HG03378 (cell line): ENCODE data around the gene ZNF74.
"Not testable (repeated sequence)": the region's sequence is repeated elsewhere in the genome, so short reads cannot be mapped to it uniquely, and the experiment has no call there.

Experiments
- ATAC-seq: cut with Tn5 transposase; IDR thresholded peaks from one replicate; pipeline ENCODE4 v1.9.1; 2021; ENCODE audit warnings: mild to moderate bottlenecking, moderate library complexity; ENCODE audit not compliant: unreplicated experiment

ZNF74 gene

GRCh38 chr22:20441631-20442484 lies 47.9 kb downstream of the ZNF74 start:
- ATAC-seq: no peak

- no peak for ATAC-seq
Observed at GRCh38 chr22:20442485-20443284, 48.7 kb downstream of the ZNF74 start.

- no peak for ATAC-seq
Observed at GRCh38 chr22:20444325-20444724, 50.4 kb downstream of the ZNF74 start.

GRCh38 chr22:20446383-20446970 lies 52.5 kb downstream of the ZNF74 start:
- ATAC-seq: no peak

- ATAC-seq: no peak
Observed at GRCh38 chr22:20448630-20449029, 54.7 kb downstream of the ZNF74 start.

- ATAC-seq: no peak
Observed at GRCh38 chr22:20449819-20450550, 56.0 kb downstream of the ZNF74 start.

- no peak for ATAC-seq
Observed at GRCh38 chr22:20450551-20450906, 56.6 kb downstream of the ZNF74 start.

- not testable (repeated sequence) for ATAC-seq
Observed at GRCh38 chr22:20451129-20451778, 57.3 kb downstream of the ZNF74 start.

- no peak for ATAC-seq
Observed at GRCh38 chr22:20451920-20452319, 58.0 kb downstream of the ZNF74 start.

GRCh38 chr22:20453222-20453621 lies 59.3 kb downstream of the ZNF74 start:
- no peak for ATAC-seq

GRCh38 chr22:20455709-20456063 lies 61.7 kb downstream of the ZNF74 start:
- no peak for ATAC-seq

- ATAC-seq: no peak
Observed at GRCh38 chr22:20456064-20456721, 62.2 kb downstream of the ZNF74 start.

- ATAC-seq: no peak
Observed at GRCh38 chr22:20456722-20457076, 62.7 kb downstream of the ZNF74 start.

- no peak for ATAC-seq
Observed at GRCh38 chr22:20457506-20458240, 63.7 kb downstream of the ZNF74 start.
